Stomach (tissue), 4 donors: ENCODE measurements around the gene RNF166.

Source experiments
- EP300 ChIP-seq: sonication (generic); formaldehyde crosslinking; IDR thresholded peaks from one replicate; pipeline ENCODE4 v1.6.1; 2017; ENCODE audit warnings: antibody characterized with exemption
- POLR2A ChIP-seq, 4 donors: fragments of 450-650 bp; IDR thresholded peaks; one replicate each; pipeline ENCODE4 v1.6.1; 2016; ENCODE audit warnings: antibody characterized with exemption in 4 of 4, control low read depth in 2 of 4, mild to moderate bottlenecking in 1 of 4, moderate library complexity in 1 of 4
- POLR2AphosphoS5 ChIP-seq, 3 donors: sonication (generic); formaldehyde crosslinking; IDR thresholded peaks; one replicate each; pipeline ENCODE4 v1.6.1; 2016; ENCODE audit warnings: antibody characterized with exemption in 3 of 3
- TF ChIP-seq, protein P1 (sequence below), 7 experiments: fragments of 450-650 bp in 4 of 7; fragments of 200-600 bp in 3 of 7; sonication (generic) in 3 of 7; IDR thresholded peaks; one replicate each; pipeline ENCODE4 v1.5.1; 2016 to 2019; ENCODE audit warnings: antibody characterized with exemption in 7 of 7, control low read depth in 2 of 7, mild to moderate bottlenecking in 1 of 7

DNA sequence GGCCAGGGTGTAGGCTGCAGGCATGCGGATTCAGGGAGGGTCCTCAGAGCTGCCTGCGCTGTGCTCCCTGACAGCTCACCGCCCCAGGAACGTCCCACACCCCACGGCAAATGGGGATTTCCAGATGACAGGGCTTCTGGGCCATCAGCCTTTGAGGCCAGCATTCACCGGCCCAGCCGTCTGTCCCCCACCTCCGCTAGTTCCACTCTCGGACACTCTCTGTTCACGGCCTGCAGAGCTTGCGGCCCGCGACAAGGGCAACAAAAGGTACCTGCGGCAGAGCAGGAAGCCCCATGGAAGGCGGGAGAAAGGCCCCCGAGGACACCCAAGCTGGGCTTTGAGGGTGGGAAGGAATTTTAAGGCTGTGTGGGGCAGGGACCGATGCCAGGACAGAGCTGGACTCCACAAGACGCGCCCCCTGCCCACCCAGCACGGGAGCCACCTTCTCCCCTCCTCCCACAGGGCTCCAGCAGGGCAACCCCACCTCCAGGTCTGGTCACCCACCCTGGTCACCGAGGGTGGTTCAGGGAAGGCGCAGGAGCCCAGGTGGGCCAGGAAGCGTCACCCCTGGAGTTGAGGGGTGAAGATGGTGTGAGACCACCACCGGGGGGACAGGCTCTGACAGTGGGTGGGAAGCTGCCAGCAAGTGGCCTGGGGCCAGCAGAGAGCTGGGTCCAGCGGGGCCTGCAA lies 49.8 kb downstream of the RNF166 start:
- TF ChIP-seq, protein P1, sequence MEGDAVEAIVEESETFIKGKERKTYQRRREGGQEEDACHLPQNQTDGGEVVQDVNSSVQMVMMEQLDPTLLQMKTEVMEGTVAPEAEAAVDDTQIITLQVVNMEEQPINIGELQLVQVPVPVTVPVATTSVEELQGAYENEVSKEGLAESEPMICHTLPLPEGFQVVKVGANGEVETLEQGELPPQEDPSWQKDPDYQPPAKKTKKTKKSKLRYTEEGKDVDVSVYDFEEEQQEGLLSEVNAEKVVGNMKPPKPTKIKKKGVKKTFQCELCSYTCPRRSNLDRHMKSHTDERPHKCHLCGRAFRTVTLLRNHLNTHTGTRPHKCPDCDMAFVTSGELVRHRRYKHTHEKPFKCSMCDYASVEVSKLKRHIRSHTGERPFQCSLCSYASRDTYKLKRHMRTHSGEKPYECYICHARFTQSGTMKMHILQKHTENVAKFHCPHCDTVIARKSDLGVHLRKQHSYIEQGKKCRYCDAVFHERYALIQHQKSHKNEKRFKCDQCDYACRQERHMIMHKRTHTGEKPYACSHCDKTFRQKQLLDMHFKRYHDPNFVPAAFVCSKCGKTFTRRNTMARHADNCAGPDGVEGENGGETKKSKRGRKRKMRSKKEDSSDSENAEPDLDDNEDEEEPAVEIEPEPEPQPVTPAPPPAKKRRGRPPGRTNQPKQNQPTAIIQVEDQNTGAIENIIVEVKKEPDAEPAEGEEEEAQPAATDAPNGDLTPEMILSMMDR (IDR thresholded peaks at IDR 0.05), result no peak
- TF ChIP-seq POLR2A (IDR thresholded peaks at IDR 0.05), result no peak
- TF ChIP-seq POLR2AphosphoS5 (IDR thresholded peaks at IDR 0.05), result no peak
- no peak for TF ChIP-seq EP300
